HL-60 (cell line): Measurements from ENCODE around the gene DIDO1.

Source experiments
- DNase-seq, 2 experiments: peaks; one replicate each; pipeline ENCODE4 v3.0.0-alpha.2; 2010 to 2020; ENCODE audit warnings: low read depth in 1 of 2, low spot score in 1 of 2
- H3K27ac ChIP-seq: fragments of 250-450 bp; sonication (Bioruptor Pico); replicated peaks from 2 replicates; pipeline ENCODE4 v1.5.1; 2020; ENCODE audit warnings: mild to moderate bottlenecking, moderate library complexity
- H3K27me3 ChIP-seq: fragments of 250-450 bp; sonication (Bioruptor Pico); 2 replicates; pipeline ENCODE4 v1.5.1; 2021; ENCODE audit warnings: mild to moderate bottlenecking, moderate library complexity; ENCODE audit not compliant: insufficient read depth, poor library complexity, severe bottlenecking
- H3K4me3 ChIP-seq: replicated peaks from 2 replicates; pipeline ENCODE4 v1.5.1; 2011; ENCODE audit warnings: mild to moderate bottlenecking, control low read depth, low read length; ENCODE audit not compliant: insufficient read depth
- GABPA ChIP-seq: IDR thresholded peaks from 2 replicates; pipeline ENCODE4 v1.6.1; 2012; ENCODE audit warnings: low read depth
- POLR2AphosphoS5 ChIP-seq: IDR thresholded peaks from 2 replicates; pipeline ENCODE4 v1.6.1; 2012; ENCODE audit warnings: low read depth
- REST ChIP-seq: IDR thresholded peaks from 2 replicates; pipeline ENCODE4 v1.6.1; 2012; ENCODE audit warnings: low read depth; ENCODE audit not compliant: insufficient replicate concordance
- SPI1 ChIP-seq: IDR thresholded peaks from 2 replicates; pipeline ENCODE4 v1.6.1; 2012; ENCODE audit warnings: low read depth, mild to moderate bottlenecking, borderline replicate concordance
- TF ChIP-seq, protein P1 (sequence below): IDR thresholded peaks from one replicate; pipeline ENCODE4 v1.5.1; 2011; ENCODE audit warnings: low read length, control low read depth, inconsistent platforms; ENCODE audit not compliant: insufficient read depth

DIDO1 gene

DNA sequence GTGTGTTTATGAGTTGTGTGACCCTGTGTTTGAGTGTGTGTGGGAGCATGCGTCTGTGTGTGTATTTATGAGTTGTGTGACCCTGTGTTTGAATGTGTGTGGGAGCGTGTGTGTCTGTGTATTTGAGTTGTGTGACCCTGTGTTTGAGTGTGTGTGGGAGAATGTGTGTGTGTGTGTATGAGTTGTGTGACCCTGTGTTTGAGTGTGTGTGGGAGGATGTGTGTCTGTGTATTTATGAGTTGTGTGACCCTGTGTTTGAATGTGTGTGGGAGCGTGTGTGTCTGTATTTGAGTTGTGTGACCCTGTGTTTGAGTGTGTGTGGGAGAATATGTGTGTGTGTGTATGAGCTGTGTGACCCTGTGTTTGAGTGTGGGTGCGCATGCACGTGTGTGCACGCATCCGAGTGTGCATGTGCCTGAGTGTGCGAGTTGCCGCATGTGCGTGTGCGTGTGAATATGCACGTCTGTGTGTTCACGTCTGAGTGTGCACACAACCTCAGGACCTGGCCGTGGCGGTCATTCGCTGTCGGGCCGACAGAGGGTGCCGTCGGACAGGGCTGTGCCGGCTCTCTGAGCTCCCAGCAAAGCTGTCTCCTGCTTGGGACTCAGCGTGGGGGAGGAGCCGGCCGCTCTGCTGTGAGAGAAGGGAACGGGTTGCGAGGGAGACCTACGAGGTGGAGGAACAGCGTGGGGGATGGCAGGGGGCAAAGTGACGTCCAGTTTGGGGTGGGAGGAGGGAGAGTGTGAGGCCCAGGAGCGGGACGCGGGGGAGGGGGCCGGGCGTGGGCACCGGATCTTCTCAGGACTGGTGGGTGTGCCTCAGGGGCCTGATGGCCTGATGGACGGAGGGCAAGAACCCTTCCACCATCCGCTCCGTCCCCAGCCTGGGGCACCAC is 45.9 kb upstream of the DIDO1 start:
- Histone ChIP-seq H3K27ac (no peak overlapping the region), H3K27me3 (peaks cover 36% of the 10 kb centered on the region), H3K4me3 (no peak overlapping the region)
- TF ChIP-seq, protein P1, sequence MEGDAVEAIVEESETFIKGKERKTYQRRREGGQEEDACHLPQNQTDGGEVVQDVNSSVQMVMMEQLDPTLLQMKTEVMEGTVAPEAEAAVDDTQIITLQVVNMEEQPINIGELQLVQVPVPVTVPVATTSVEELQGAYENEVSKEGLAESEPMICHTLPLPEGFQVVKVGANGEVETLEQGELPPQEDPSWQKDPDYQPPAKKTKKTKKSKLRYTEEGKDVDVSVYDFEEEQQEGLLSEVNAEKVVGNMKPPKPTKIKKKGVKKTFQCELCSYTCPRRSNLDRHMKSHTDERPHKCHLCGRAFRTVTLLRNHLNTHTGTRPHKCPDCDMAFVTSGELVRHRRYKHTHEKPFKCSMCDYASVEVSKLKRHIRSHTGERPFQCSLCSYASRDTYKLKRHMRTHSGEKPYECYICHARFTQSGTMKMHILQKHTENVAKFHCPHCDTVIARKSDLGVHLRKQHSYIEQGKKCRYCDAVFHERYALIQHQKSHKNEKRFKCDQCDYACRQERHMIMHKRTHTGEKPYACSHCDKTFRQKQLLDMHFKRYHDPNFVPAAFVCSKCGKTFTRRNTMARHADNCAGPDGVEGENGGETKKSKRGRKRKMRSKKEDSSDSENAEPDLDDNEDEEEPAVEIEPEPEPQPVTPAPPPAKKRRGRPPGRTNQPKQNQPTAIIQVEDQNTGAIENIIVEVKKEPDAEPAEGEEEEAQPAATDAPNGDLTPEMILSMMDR = peak; percentile 91
- TF ChIP-seq REST = no peak
- peak; percentile 78 to 90 for DNase-seq

DNA sequence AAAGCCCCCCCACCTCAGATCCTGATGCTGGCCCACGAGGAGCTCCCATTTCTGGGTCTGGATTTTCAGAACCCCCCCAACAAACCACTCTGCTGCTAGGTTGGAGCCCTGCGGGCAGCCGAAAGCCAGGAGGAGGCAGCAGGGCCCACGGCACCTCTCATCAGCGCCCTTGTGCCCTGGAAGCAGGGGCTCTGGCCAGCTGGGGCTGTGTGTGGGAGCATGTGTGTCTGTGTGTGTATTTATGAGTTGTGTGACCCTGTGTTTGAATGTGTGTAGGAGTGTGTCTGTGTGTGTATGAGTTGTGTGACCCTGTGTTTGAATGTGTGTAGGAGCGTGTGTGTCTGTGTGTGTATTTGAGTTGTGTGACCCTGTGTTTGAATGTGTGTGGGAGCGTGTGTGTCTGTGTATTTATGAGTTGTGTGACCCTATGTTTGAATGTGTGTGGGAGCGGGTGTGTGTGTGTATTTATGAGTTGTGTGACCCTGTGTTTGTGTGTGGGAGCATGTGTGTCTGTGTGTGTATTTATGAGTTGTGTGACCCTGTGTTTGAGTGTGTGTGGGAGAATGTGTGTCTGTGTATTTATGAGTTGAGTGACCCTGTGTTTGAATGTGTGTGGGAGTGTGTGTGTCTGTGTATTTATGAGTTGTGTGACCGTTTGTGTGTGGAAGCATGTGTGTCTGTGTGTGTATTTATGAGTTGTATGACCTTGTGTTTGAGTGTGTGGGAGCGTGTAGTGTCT is 45.1 kb upstream of the DIDO1 start:
- peaks cover 31% of the 10 kb centered on the region for H3K27me3 ChIP-seq
- DNase-seq = no peak
- no peak overlapping the region for H3K27ac ChIP-seq
- TF ChIP-seq, protein P1 = no peak
- no peak for TF ChIP-seq SPI1
- TF ChIP-seq REST = no peak
- TF ChIP-seq GABPA = no peak
- no peak for TF ChIP-seq POLR2AphosphoS5
- no peak overlapping the region for H3K4me3 ChIP-seq

GRCh38 chr20:62970307-62971210 is 44.3 kb upstream of the DIDO1 start:
- peaks cover 30% of the 10 kb centered on the region for H3K27me3 ChIP-seq
- TF ChIP-seq SPI1 (no peak), REST (no peak), POLR2AphosphoS5 (no peak), GABPA (no peak)
- TF ChIP-seq, protein P1 = no peak
- no peak overlapping the region for H3K27ac ChIP-seq
- no peak for DNase-seq
- H3K4me3 ChIP-seq = no peak overlapping the region
